ENCODE data around the gene HOMER1. TPM values are rescaled to one million over a fixed set of nuclear protein-coding genes. Genes with fewer than 3 reads are reported as not detected.
A peak's percentile ranks its signal among the peaks of the same experiment; 100 is the strongest.

The HOMER1 gene
- total RNA-seq: 10 to 100 TPM in 2 of 4 donors, 1 to 10 TPM in 2; 3.1 to 80.5 (median 11.4) TPM

- peak; percentile 88 for ATAC-seq (ENCODE audit: low FRiP score)
- DNase-seq (ENCODE audit: low spot score): peak; percentile 37
These were observed at the start of gene HOMER1 for GRCh38 chr5:79513704-79514390. Gene HOMER1, minus strand, starts transcription at chr5:79514134. Its CDS starts 1,360 bp downstream, at chr5:79512774.

GRCh38 chr5:79563247-79563590 lies 49.3 kb upstream of the HOMER1 start:
- TF ChIP-seq CTCF (IDR thresholded peaks at IDR 0.05): no peak
- DNase-seq (ENCODE audit: low spot score) (no peak), ATAC-seq (ENCODE audit: low FRiP score) (no peak)

More at GRCh38 chr5:79513704-79514390, at the start of gene HOMER1:
- TF ChIP-seq CTCF (IDR thresholded peaks at IDR 0.05): peak in 1 of 3 donors; percentile 2

GRCh38 chr5:79562351-79563246 lies 48.7 kb upstream of the HOMER1 start:
- DNase-seq (ENCODE audit: low spot score) (no peak), ATAC-seq (ENCODE audit: low FRiP score) (no peak)
- no peak for TF ChIP-seq CTCF (IDR thresholded peaks at IDR 0.05)

- DNase-seq (ENCODE audit: low spot score): no peak
- TF ChIP-seq CTCF (IDR thresholded peaks at IDR 0.05): no peak
- no peak for ATAC-seq (ENCODE audit: low FRiP score)
These were observed 47.6 kb upstream of the HOMER1 start for GRCh38 chr5:79561525-79561893.

- no peak for DNase-seq (ENCODE audit: low spot score)
These were observed 47.0 kb upstream of the HOMER1 start for GRCh38 chr5:79560771-79561524.

GRCh38 chr5:79555418-79555817 lies 41.5 kb upstream of the HOMER1 start:
- ATAC-seq (ENCODE audit: low FRiP score) (no peak), DNase-seq (ENCODE audit: low spot score) (no peak)
- no peak for TF ChIP-seq CTCF (IDR thresholded peaks at IDR 0.05)

More at GRCh38 chr5:79560771-79561524, 47.0 kb upstream of the HOMER1 start:
- no peak for ATAC-seq (ENCODE audit: low FRiP score)
- TF ChIP-seq CTCF (IDR thresholded peaks at IDR 0.05): no peak

All from omental fat pad (tissue), 4 donors.